Calu3 (cell line): ENCODE data around the gene SLC26A9. TPM values are rescaled to one million over a fixed set of nuclear protein-coding genes. Genes with fewer than 3 reads are reported as not detected.

Experiments used
- BruUV-seq: library from RNA; stranded (reverse); fragments of 400-500 nt; replicated peaks from 2 replicates; lab custom pipeline; 2021; lab: Mats Ljungman, UMichigan
- CTCF ChIA-PET: fragments of 300-600 bp; sonication (Branson Sonifier 250); formaldehyde crosslinking; loops from one replicate; lab custom pipeline; 2022; ENCODE audit warnings: antibody characterized with exemption; lab: Charles Lee
- DNase-seq: peaks from one replicate; pipeline ENCODE4 v3.0.0; 2022
- H3K27ac Mint-ChIP-seq: one replicate; pipeline ENCODE4 v1.8.0; 2022; ENCODE audit warnings: mixed read lengths; ENCODE audit not compliant: unreplicated experiment
- H3K27me3 Mint-ChIP-seq: one replicate; pipeline ENCODE4 v1.8.0; 2022; ENCODE audit warnings: mixed read lengths; ENCODE audit not compliant: unreplicated experiment
- H3K36me3 Mint-ChIP-seq: one replicate; pipeline ENCODE4 v1.8.0; 2022; ENCODE audit warnings: mild to moderate bottlenecking, moderate library complexity, mixed read lengths; ENCODE audit not compliant: insufficient read depth, unreplicated experiment
- H3K4me1 Mint-ChIP-seq: one replicate; pipeline ENCODE4 v1.8.0; 2022; ENCODE audit warnings: mild to moderate bottlenecking, low read depth, mixed read lengths; ENCODE audit not compliant: unreplicated experiment
- H3K4me3 Mint-ChIP-seq: one replicate; pipeline ENCODE4 v1.8.0; 2022; ENCODE audit warnings: mild to moderate bottlenecking, low read depth, moderate library complexity, mixed read lengths; ENCODE audit not compliant: unreplicated experiment
- H3K9me3 Mint-ChIP-seq: one replicate; pipeline ENCODE4 v1.8.0; 2022; ENCODE audit warnings: low read depth, mixed read lengths; ENCODE audit not compliant: unreplicated experiment
- CTCF ChIP-seq: fragments of 200-600 bp; IDR thresholded peaks from one replicate; pipeline ENCODE4 v1.8.0; 2022; ENCODE audit warnings: antibody characterized with exemption; ENCODE audit not compliant: unreplicated experiment
- intact Hi-C: fragments of 100-400 bp; cut with micrococcal nuclease; formaldehyde crosslinking; loops from one replicate; pipeline ENCODE4 v1.10.0; 2022; ENCODE audit not compliant: unreplicated experiment
- total RNA-seq: library from RNA; stranded (reverse); gene quantifications from 2 replicates; pipeline ENCODE4 v1.2.3, GENCODE V29; 2022

Gene SLC26A9
- total RNA-seq, 1 experiment from 2014 or later = 7.6 TPM

- H3K27me3 Mint-ChIP-seq = peaks cover 41% of the 10 kb centered on the region
These were observed 12.2 kb upstream of the SLC26A9 start for GRCh38 chr1:205955499-205955898.

GRCh38 chr1:205954819-205955404 lies 11.7 kb upstream of the SLC26A9 start:
- no TSS peak for BruUV-seq
- H3K27ac Mint-ChIP-seq = no peak overlapping the region
- intact Hi-C loops = no loop called here
- no peaks in the 10 kb centered on the region for H3K9me3 Mint-ChIP-seq
- CTCF ChIA-PET = interaction anchor here (1.5 kb wide), 1 partner anchor 13 kb away, joined by 9 read pairs; no protein-coding TSS in a partner anchor
- no peaks in the 10 kb centered on the region for H3K36me3 Mint-ChIP-seq
- no peak for TF ChIP-seq CTCF
- DNase-seq = no peak
- H3K4me3 Mint-ChIP-seq = no peak overlapping the region
- H3K27me3 Mint-ChIP-seq = peaks cover 41% of the 10 kb centered on the region
- H3K4me1 Mint-ChIP-seq = peaks cover 23% of the 10 kb centered on the region

More at GRCh38 chr1:205955499-205955898, 12.2 kb upstream of the SLC26A9 start:
- peaks cover 26% of the 10 kb centered on the region for H3K4me1 Mint-ChIP-seq
- intact Hi-C loops = no loop called here
- H3K36me3 Mint-ChIP-seq = no peaks in the 10 kb centered on the region
- H3K9me3 Mint-ChIP-seq = no peaks in the 10 kb centered on the region
- H3K4me3 Mint-ChIP-seq = no peak overlapping the region
- no TSS peak for BruUV-seq
- DNase-seq = no peak
- CTCF ChIA-PET = no interaction called here
- no peak overlapping the region for H3K27ac Mint-ChIP-seq
- TF ChIP-seq CTCF = no peak

DNA sequence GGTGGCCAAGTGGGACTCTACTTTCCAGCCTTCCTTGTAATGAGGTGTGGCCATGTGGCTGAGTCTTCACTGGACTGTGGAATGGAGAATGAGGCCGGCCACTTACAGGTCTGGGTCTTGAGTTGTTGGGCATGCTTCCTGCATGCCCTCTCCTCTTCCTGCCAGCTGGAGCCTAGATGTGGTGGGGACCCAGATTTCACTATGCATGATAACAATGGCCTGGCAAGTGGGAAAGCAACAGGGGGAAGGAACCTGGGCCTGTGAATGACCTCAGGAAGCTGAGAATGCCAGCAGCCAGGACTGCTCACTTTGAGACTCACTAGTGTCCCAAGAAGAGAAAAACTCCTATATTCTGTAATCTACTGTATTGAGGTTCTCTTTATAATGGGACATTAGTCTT lies 8.5 kb upstream of the SLC26A9 start:
- intact Hi-C loops = no loop called here

GRCh38 chr1:205950826-205951549 lies 7.7 kb upstream of the SLC26A9 start:
- Mint-ChIP-seq H3K9me3 (no peaks in the 10 kb centered on the region), H3K27ac (no peak overlapping the region), H3K4me1 (peaks cover 39% of the 10 kb centered on the region), H3K4me3 (no peak overlapping the region), H3K27me3 (peaks cover 40% of the 10 kb centered on the region), H3K36me3 (no peaks in the 10 kb centered on the region)
- CTCF ChIA-PET = interaction anchor here (0.9 to 2.0 kb wide), 2 partner anchors 20 to 26 kb away, joined by 3 to 7 read pairs; no protein-coding TSS in a partner anchor
- TF ChIP-seq CTCF = no peak
- DNase-seq = no peak
- BruUV-seq = no TSS peak
- intact Hi-C loops = no loop called here

More for the DNA sequence above, 8.5 kb upstream of the SLC26A9 start:
- TF ChIP-seq CTCF = no peak
- Mint-ChIP-seq H3K36me3 (no peaks in the 10 kb centered on the region), H3K27ac (no peak overlapping the region), H3K4me1 (peaks cover 31% of the 10 kb centered on the region), H3K27me3 (peaks cover 47% of the 10 kb centered on the region), H3K4me3 (no peak overlapping the region), H3K9me3 (no peaks in the 10 kb centered on the region)
- CTCF ChIA-PET = interaction anchor here (0.9 to 2.0 kb wide), 3 partner anchors 9 to 25 kb away, joined by 3 to 7 read pairs (median 4); partner anchors contain the start of gene SLC26A9
- BruUV-seq = no TSS peak
- no peak for DNase-seq
